ENCODE data around the gene PPP6R1. TPM values are rescaled to one million over a fixed set of nuclear protein-coding genes. Genes with fewer than 3 reads are reported as not detected.

Gene PPP6R1
- total RNA-seq, 1 donor from 2014 or later: 73.0 TPM

DNA sequence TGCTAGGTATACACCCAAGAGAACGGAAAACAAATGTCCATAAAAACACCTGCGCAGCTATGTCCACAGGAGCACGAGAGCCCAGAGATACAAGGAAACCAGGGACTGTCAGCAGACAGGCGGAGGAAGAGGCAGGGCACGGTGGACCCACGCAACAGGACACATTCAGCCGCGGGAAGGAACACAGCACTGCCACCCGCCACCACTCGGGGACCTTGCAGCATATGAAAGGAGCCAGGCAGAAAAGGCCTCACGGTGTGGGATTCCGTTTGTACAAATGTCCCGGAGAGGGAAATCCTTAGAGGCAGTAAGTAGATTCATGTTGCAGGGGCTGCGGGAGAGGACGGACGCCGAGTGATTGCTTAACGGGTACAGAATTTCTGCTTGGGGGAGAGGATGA is 13.3 kb upstream of the PPP6R1 start:
- Mint-ChIP-seq H3K27ac (no peak overlapping the region), H3K36me3 (peaks cover 19% of the 10 kb centered on the region)
- TF ChIP-seq, protein P1, sequence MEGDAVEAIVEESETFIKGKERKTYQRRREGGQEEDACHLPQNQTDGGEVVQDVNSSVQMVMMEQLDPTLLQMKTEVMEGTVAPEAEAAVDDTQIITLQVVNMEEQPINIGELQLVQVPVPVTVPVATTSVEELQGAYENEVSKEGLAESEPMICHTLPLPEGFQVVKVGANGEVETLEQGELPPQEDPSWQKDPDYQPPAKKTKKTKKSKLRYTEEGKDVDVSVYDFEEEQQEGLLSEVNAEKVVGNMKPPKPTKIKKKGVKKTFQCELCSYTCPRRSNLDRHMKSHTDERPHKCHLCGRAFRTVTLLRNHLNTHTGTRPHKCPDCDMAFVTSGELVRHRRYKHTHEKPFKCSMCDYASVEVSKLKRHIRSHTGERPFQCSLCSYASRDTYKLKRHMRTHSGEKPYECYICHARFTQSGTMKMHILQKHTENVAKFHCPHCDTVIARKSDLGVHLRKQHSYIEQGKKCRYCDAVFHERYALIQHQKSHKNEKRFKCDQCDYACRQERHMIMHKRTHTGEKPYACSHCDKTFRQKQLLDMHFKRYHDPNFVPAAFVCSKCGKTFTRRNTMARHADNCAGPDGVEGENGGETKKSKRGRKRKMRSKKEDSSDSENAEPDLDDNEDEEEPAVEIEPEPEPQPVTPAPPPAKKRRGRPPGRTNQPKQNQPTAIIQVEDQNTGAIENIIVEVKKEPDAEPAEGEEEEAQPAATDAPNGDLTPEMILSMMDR (IDR thresholded peaks at IDR 0.05; ENCODE audit: unreplicated experiment): no peak

GRCh38 chr19:55270172-55270942 is 11.5 kb upstream of the PPP6R1 start:
- no peak overlapping the region for H3K4me3 Mint-ChIP-seq
- TF ChIP-seq, protein P1 (IDR thresholded peaks at IDR 0.05; ENCODE audit: unreplicated experiment): no peak
- no peak overlapping the region for H3K27ac Mint-ChIP-seq
- H3K9me3 Mint-ChIP-seq: peaks cover 8% of the 10 kb centered on the region
- no peak for DNase-seq (ENCODE audit: low spot score in 2 of 2, unreplicated experiment in 2 of 2)
- H3K36me3 Mint-ChIP-seq: peaks cover 21% of the 10 kb centered on the region
- H3K4me1 Mint-ChIP-seq: no peaks in the 10 kb centered on the region
- H3K27me3 Mint-ChIP-seq (ENCODE audit: low read depth): no peaks in the 10 kb centered on the region

More for the DNA sequence above, 13.3 kb upstream of the PPP6R1 start:
- Mint-ChIP-seq H3K9me3 (no peaks in the 10 kb centered on the region), H3K4me1 (no peaks in the 10 kb centered on the region), H3K27me3 (ENCODE audit: low read depth) (no peaks in the 10 kb centered on the region), H3K4me3 (no peak overlapping the region)
- no peak for DNase-seq (ENCODE audit: low spot score in 2 of 2, unreplicated experiment in 2 of 2)

DNA sequence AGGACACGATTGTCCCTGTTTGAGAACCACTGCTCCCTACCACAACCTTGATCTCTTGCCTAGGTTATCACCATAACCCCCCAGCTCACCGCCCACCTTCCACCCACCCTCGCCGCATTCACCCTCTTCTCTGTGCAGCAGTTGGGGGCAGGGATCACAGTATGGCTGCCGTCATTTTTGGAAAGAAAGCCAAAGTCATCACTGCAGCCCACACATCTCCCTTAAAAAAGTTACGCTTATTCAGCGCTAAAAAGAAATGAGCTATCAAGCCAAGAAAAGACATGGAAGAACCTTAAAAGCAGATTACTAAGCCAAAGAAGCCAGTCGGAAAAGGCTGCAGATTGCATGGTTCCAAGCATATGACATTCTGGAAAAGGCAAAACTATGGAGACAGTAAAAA is 10.5 kb upstream of the PPP6R1 start:
- peaks cover 19% of the 10 kb centered on the region for H3K36me3 Mint-ChIP-seq
- H3K4me3 Mint-ChIP-seq: no peak overlapping the region
- no peaks in the 10 kb centered on the region for H3K4me1 Mint-ChIP-seq
- TF ChIP-seq, protein P1 (IDR thresholded peaks at IDR 0.05; ENCODE audit: unreplicated experiment): no peak
- H3K9me3 Mint-ChIP-seq: peaks cover 8% of the 10 kb centered on the region
- H3K27me3 Mint-ChIP-seq (ENCODE audit: low read depth): no peaks in the 10 kb centered on the region
- DNase-seq (ENCODE audit: low spot score in 2 of 2, unreplicated experiment in 2 of 2): no peak
- no peak overlapping the region for H3K27ac Mint-ChIP-seq

- TF ChIP-seq, protein P1 (IDR thresholded peaks at IDR 0.05; ENCODE audit: unreplicated experiment): no peak
- no peak overlapping the region for H3K27ac Mint-ChIP-seq
- peaks cover 11% of the 10 kb centered on the region for H3K36me3 Mint-ChIP-seq
- no peak for DNase-seq (ENCODE audit: low spot score in 2 of 2, unreplicated experiment in 2 of 2)
- H3K27me3 Mint-ChIP-seq (ENCODE audit: low read depth): no peaks in the 10 kb centered on the region
- no peak overlapping the region for H3K4me3 Mint-ChIP-seq
- H3K4me1 Mint-ChIP-seq: no peaks in the 10 kb centered on the region
- H3K9me3 Mint-ChIP-seq: peaks cover 8% of the 10 kb centered on the region
Observed at GRCh38 chr19:55266840-55267239, 8.0 kb upstream of the PPP6R1 start.

- H3K27ac Mint-ChIP-seq: no peak overlapping the region
- no peak overlapping the region for H3K4me3 Mint-ChIP-seq
- TF ChIP-seq, protein P1 (IDR thresholded peaks at IDR 0.05; ENCODE audit: unreplicated experiment): no peak
- peaks cover 11% of the 10 kb centered on the region for H3K36me3 Mint-ChIP-seq
- no peaks in the 10 kb centered on the region for H3K27me3 Mint-ChIP-seq (ENCODE audit: low read depth)
- peaks cover 8% of the 10 kb centered on the region for H3K9me3 Mint-ChIP-seq
- no peaks in the 10 kb centered on the region for H3K4me1 Mint-ChIP-seq
- DNase-seq (ENCODE audit: low spot score in 2 of 2, unreplicated experiment in 2 of 2): no peak
Observed at GRCh38 chr19:55266404-55266803, 7.6 kb upstream of the PPP6R1 start.

All from mesothelial cell of epicardium (in vitro differentiated cells).